CD4-positive, CD25-positive, alpha-beta regulatory T cell (primary cell): Measurements from ENCODE around the gene ZSCAN30. TPM values are rescaled to one million over a fixed set of nuclear protein-coding genes. Genes with fewer than 3 reads are reported as not detected.
A peak's percentile ranks its signal among the peaks of the same experiment; 100 is the strongest.
"Not testable (repeated sequence)": the region's sequence is repeated elsewhere in the genome, so short reads cannot be mapped to it uniquely, and the experiment has no call there.

Experiments used
- ATAC-seq, 2 donors: fragments of 150-1000 bp; cut with Tn5 transposase; one replicate each; pipeline ENCODE4 v1.10.0; 2021; ENCODE audit warnings: low read depth in 2 of 2, moderate number of reproducible peaks in 2 of 2, moderate library complexity in 1 of 2
- DNase-seq, 3 donors: peaks; one replicate each; pipeline versions ENCODE4 v3.0.0 to v3.0.0-alpha.2; 2012 to 2022; ENCODE audit warnings: mixed read lengths in 1 of 3
- H3K27ac ChIP-seq: one replicate; pipeline ENCODE4 v1.7.0; 2013; ENCODE audit warnings: mild to moderate bottlenecking, low read length; ENCODE audit not compliant: insufficient read depth, poor library complexity, severe bottlenecking
- H3K27me3 ChIP-seq: one replicate; pipeline ENCODE4 v1.7.0; 2013; ENCODE audit warnings: low read length; ENCODE audit not compliant: control insufficient read depth, insufficient read depth
- H3K36me3 ChIP-seq: one replicate; pipeline ENCODE4 v1.7.0; 2013; ENCODE audit warnings: mild to moderate bottlenecking, low read length, moderate library complexity; ENCODE audit not compliant: control insufficient read depth, insufficient read depth
- H3K4me1 ChIP-seq: 2 replicates; pipeline ENCODE4 v1.7.0; 2013; ENCODE audit warnings: mild to moderate bottlenecking, low read length; ENCODE audit not compliant: insufficient read depth, control insufficient read depth, poor library complexity, severe bottlenecking
- H3K4me3 ChIP-seq: one replicate; pipeline ENCODE4 v1.7.0; 2013; ENCODE audit warnings: low read depth, mild to moderate bottlenecking, low read length, moderate library complexity
- H3K9me3 ChIP-seq, 2 experiments: 1 replicate in 1 of 2; 2 replicates in 1 of 2; pipeline ENCODE4 v1.7.0; 2013; ENCODE audit warnings: low read length in 2 of 2, mild to moderate bottlenecking in 1 of 2, moderate library complexity in 1 of 2; ENCODE audit not compliant: control insufficient read depth in 2 of 2
- H3K27ac Mint-ChIP-seq, 3 donors: one replicate each; pipeline ENCODE4 v1.8.0; 2020 to 2022; ENCODE audit warnings: mild to moderate bottlenecking in 3 of 3, mixed read lengths in 3 of 3, moderate library complexity in 2 of 3
- H3K27me3 Mint-ChIP-seq: one replicate; pipeline ENCODE4 v1.8.0; 2022; ENCODE audit warnings: mild to moderate bottlenecking, mixed read lengths
- H3K36me3 Mint-ChIP-seq: one replicate; pipeline ENCODE4 v1.8.0; 2020; ENCODE audit warnings: mixed read lengths
- H3K4me1 Mint-ChIP-seq, 4 donors: one replicate each; pipeline ENCODE4 v1.8.0; 2020 to 2022; ENCODE audit warnings: mixed read lengths in 4 of 4, mild to moderate bottlenecking in 1 of 4
- H3K4me3 Mint-ChIP-seq, 4 donors: one replicate each; pipeline ENCODE4 v1.8.0; 2020 to 2022; ENCODE audit warnings: mild to moderate bottlenecking in 4 of 4, mixed read lengths in 4 of 4, moderate library complexity in 3 of 4
- H3K9me3 Mint-ChIP-seq, 7 donors: one replicate each; pipeline ENCODE4 v1.8.0; 2020 to 2022; ENCODE audit warnings: mixed read lengths in 7 of 7, mild to moderate bottlenecking in 3 of 7, moderate library complexity in 2 of 7
- polyA plus RNA-seq, 4 donors: library from polyadenylated mRNA; unstranded; fragments of 300-500 nt; fragmentation: Illumina TruSeq; gene quantifications; one replicate each; pipeline ENCODE4 v1.2.3, GENCODE V29; 2021
- total RNA-seq: library from RNA; stranded (reverse); gene quantifications from one replicate; pipeline ENCODE4 v1.2.3, GENCODE V29; 2022

Gene ZSCAN30
- total and polyA plus RNA-seq, 5 donors from 2014 or later = 2.0 to 11.5 (median 4.7) TPM

DNA sequence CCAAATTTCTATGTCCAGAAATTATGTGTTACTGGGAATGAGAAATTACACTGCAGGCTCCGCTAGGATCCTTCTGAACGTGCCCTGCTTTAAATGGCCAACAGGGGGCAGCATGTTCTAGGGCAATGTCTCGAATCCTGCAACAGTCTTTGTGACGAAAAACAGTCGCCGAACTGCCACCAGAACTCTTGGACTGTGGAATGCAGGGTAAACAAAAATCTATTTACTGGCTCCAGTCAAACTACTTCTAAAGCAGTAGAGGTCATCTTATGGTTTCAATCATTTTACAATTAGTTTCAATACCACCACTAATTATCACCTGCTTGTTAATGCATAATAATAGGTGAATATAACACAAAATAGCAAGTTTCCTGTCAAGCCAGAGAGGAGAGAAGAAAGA is 59.0 kb downstream of the ZSCAN30 start:
- Mint-ChIP-seq H3K27me3 (peaks cover 13% of the 10 kb centered on the region), H3K27ac (no peak overlapping the region), H3K4me1 (peaks cover 0 to 5% (median 3%) of the 10 kb centered on the region in 4 donors), H3K9me3 (no peaks in the 10 kb centered on the region), H3K4me3 (peak overlapping the region in 2 of 4 donors; percentile 11 to 18), H3K36me3 (no peaks in the 10 kb centered on the region)
- Histone ChIP-seq H3K4me3 (peak overlapping the region; percentile 63), H3K27me3 (peaks cover 2% of the 10 kb centered on the region), H3K27ac (no peak overlapping the region), H3K4me1 (peaks cover 5% of the 10 kb centered on the region), H3K36me3 (no peaks in the 10 kb centered on the region), H3K9me3 (no peaks in the 10 kb centered on the region)
- DNase-seq (peak; percentile 65 to 78 (median 74)), ATAC-seq (peak; percentile 82 to 86)

DNA sequence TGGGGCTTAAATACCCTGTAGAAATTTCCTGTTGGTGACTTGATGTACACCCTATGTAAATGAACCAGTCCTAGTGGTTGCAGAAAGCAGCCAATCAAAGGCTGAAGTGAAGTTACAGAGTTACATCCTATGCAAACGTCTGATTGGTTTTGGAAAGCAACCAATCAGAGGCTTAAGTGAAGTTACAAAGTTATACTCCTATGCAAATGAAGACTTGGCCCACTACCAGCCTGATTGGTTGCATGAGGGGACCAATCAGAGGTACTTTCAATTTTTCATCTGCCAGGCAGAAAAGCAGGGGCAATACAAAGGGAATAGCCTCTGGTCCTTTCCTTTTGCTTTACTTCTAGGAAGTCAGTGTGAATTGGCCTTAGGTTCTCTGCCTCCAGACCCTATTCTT is 62.8 kb downstream of the ZSCAN30 start:
- H3K27ac ChIP-seq = no peak overlapping the region
- no peaks in the 10 kb centered on the region for H3K36me3 Mint-ChIP-seq
- H3K27me3 Mint-ChIP-seq = peaks cover 24% of the 10 kb centered on the region
- ATAC-seq (no peak), DNase-seq (peak in 1 of 3 donors; percentile 17)
- H3K36me3 ChIP-seq = no peaks in the 10 kb centered on the region
- no peak overlapping the region for H3K4me3 Mint-ChIP-seq
- H3K9me3 ChIP-seq = no peaks in the 10 kb centered on the region
- H3K4me1 ChIP-seq = peaks cover 5% of the 10 kb centered on the region
- no peak overlapping the region for H3K4me3 ChIP-seq
- no peaks in the 10 kb centered on the region for H3K9me3 Mint-ChIP-seq
- H3K4me1 Mint-ChIP-seq = peaks cover 0 to 5% (median 3%) of the 10 kb centered on the region in 4 donors
- no peaks in the 10 kb centered on the region for H3K27me3 ChIP-seq
- no peak overlapping the region for H3K27ac Mint-ChIP-seq

- H3K27ac Mint-ChIP-seq = no peak overlapping the region
Measured at GRCh38 chr18:35223797-35224196, 66.2 kb downstream of the ZSCAN30 start.

GRCh38 chr18:35220424-35220823 is 69.6 kb downstream of the ZSCAN30 start:
- Mint-ChIP-seq H3K9me3 (no peaks in the 10 kb centered on the region), H3K4me3 (no peak overlapping the region), H3K36me3 (no peaks in the 10 kb centered on the region), H3K4me1 (no peaks in the 10 kb centered on the region), H3K27ac (no peak overlapping the region), H3K27me3 (peaks cover 34% of the 10 kb centered on the region)
- H3K36me3 ChIP-seq = no peaks in the 10 kb centered on the region
- H3K27ac ChIP-seq = no peak overlapping the region
- H3K27me3 ChIP-seq = no peaks in the 10 kb centered on the region
- ATAC-seq (no peak), DNase-seq (no peak)
- no peaks in the 10 kb centered on the region for H3K4me1 ChIP-seq
- no peaks in the 10 kb centered on the region for H3K9me3 ChIP-seq
- no peak overlapping the region for H3K4me3 ChIP-seq

More at GRCh38 chr18:35223797-35224196, 66.2 kb downstream of the ZSCAN30 start:
- ATAC-seq (no peak), DNase-seq (no peak)
- peaks cover 18% of the 10 kb centered on the region for H3K27me3 Mint-ChIP-seq
- H3K4me3 Mint-ChIP-seq = no peak overlapping the region
- H3K36me3 Mint-ChIP-seq = no peaks in the 10 kb centered on the region
- no peaks in the 10 kb centered on the region for H3K36me3 ChIP-seq
- H3K4me1 Mint-ChIP-seq = no peaks in the 10 kb centered on the region
- no peaks in the 10 kb centered on the region for H3K9me3 Mint-ChIP-seq
- no peaks in the 10 kb centered on the region for H3K27me3 ChIP-seq
- no peak overlapping the region for H3K27ac ChIP-seq
- H3K4me3 ChIP-seq = no peak overlapping the region
- H3K9me3 ChIP-seq = no peaks in the 10 kb centered on the region
- H3K4me1 ChIP-seq = no peaks in the 10 kb centered on the region

GRCh38 chr18:35219331-35219730 is 70.7 kb downstream of the ZSCAN30 start:
- H3K27me3 ChIP-seq, H3K27ac Mint-ChIP-seq, DNase-seq, H3K36me3 ChIP-seq, H3K4me3 ChIP-seq, H3K4me1 Mint-ChIP-seq, ATAC-seq, H3K9me3 ChIP-seq, H3K9me3 Mint-ChIP-seq, H3K4me3 Mint-ChIP-seq, H3K27ac ChIP-seq, H3K36me3 Mint-ChIP-seq, H3K4me1 ChIP-seq: not testable (repeated sequence)
- peaks cover 38% of the 10 kb centered on the region for H3K27me3 Mint-ChIP-seq

DNA sequence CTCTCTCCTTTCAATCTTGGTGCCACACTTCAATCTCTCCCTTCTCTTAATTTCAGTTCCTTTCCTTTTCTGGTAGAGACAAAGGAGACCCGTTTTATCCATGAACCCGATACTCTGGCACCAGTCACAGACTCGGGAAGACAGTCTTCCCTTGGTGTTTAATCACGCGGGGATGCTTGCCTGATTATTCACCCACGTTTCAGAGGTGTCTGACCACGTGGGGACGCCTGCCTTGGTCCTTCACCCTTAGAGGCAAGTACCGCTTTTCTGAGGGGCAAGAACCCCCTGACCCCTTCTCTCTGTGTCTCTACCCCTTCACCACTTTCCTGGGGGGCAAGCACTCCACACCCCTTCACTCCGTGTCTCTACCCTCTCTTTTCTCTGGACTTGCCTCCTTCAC is 73.4 kb downstream of the ZSCAN30 start:
- not testable (repeated sequence) for H3K9me3 ChIP-seq, ATAC-seq, H3K27me3 ChIP-seq, H3K4me3 ChIP-seq, H3K4me1 ChIP-seq, H3K36me3 Mint-ChIP-seq, H3K4me1 Mint-ChIP-seq, H3K27ac Mint-ChIP-seq, H3K36me3 ChIP-seq, H3K4me3 Mint-ChIP-seq, DNase-seq, H3K27ac ChIP-seq, H3K9me3 Mint-ChIP-seq
- peaks cover 36% of the 10 kb centered on the region for H3K27me3 Mint-ChIP-seq

DNA sequence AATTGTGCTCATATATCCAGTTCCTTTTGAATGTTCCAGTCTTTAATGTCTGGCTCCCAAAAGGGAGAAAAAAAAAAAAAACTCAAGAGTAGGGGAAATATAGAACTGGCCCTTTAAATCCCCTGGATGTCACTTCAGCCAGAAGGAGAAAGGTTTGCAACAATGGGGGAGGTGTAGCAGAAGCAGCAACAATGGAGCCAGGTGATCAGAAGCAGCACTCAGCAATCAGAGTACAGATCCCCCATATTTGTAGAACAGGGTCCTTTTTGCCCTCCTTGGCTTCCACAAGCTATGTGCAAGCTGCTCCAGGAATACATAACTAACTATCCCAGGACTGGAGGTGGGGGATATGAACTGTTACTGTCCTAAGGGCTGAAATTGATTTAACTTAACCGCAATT is 75.0 kb downstream of the ZSCAN30 start:
- H3K27me3 Mint-ChIP-seq = peaks cover 36% of the 10 kb centered on the region
- Histone ChIP-seq H3K9me3 (no peaks in the 10 kb centered on the region), H3K27me3 (no peaks in the 10 kb centered on the region), H3K27ac (no peak overlapping the region), H3K36me3 (no peaks in the 10 kb centered on the region), H3K4me3 (no peak overlapping the region), H3K4me1 (no peaks in the 10 kb centered on the region)
- no peak overlapping the region for H3K27ac Mint-ChIP-seq
- ATAC-seq (no peak), DNase-seq (no peak)
- H3K4me1 Mint-ChIP-seq = no peaks in the 10 kb centered on the region
- H3K4me3 Mint-ChIP-seq = no peak overlapping the region
- H3K36me3 Mint-ChIP-seq = no peaks in the 10 kb centered on the region
- H3K9me3 Mint-ChIP-seq = peaks cover 0 to 2% (median 0%) of the 10 kb centered on the region in 7 donors

GRCh38 chr18:35205746-35206458 is 84.1 kb downstream of the ZSCAN30 start:
- H3K4me1 ChIP-seq, H3K9me3 Mint-ChIP-seq, H3K36me3 ChIP-seq, H3K4me3 Mint-ChIP-seq, DNase-seq, H3K36me3 Mint-ChIP-seq, H3K4me3 ChIP-seq, H3K27ac Mint-ChIP-seq, H3K9me3 ChIP-seq, ATAC-seq, H3K27me3 ChIP-seq, H3K4me1 Mint-ChIP-seq, H3K27ac ChIP-seq: not testable (repeated sequence)
- H3K27me3 Mint-ChIP-seq = peaks cover 11% of the 10 kb centered on the region
